Colon (tissue), 2 donors: ENCODE data around the gene UGT1A10.
"Not testable (repeated sequence)": the region's sequence is repeated elsewhere in the genome, so short reads cannot be mapped to it uniquely, and the experiment has no call there.

Experiments
- FAIRE-seq: peaks from 2 replicates; lab custom pipeline; 2012; peaks lifted over from hg19 to GRCh38; lab: Jason Lieb, UNC
- donor health status: control.
- donor health status: control.

UGT1A10 gene

DNA sequence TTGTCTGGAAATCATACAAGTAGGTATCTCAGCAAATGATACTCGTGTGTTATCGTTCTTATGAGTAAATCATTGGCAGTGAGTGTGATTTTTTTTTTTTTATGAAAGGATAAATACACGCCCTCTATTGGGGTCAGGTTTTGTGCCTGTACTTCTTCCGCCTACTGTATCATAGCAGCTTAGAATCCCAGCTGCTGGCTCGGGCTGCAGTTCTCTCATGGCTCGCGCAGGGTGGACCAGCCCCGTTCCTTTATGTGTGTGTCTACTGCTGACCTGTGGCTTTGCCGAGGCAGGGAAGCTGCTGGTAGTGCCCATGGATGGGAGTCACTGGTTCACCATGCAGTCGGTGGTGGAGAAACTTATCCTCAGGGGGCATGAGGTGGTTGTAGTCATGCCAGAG lies at the start of gene UGT1A10:
Gene UGT1A10 (plus strand): TSS at position 143 of the 400 bp plus-strand sequence. CDS start 75 bp downstream, at position 218.
- not testable (repeated sequence) for FAIRE-seq

GRCh38 chr2:233588400-233588799 lies 47.8 kb upstream of the UGT1A10 start:
- no peak for FAIRE-seq

DNA sequence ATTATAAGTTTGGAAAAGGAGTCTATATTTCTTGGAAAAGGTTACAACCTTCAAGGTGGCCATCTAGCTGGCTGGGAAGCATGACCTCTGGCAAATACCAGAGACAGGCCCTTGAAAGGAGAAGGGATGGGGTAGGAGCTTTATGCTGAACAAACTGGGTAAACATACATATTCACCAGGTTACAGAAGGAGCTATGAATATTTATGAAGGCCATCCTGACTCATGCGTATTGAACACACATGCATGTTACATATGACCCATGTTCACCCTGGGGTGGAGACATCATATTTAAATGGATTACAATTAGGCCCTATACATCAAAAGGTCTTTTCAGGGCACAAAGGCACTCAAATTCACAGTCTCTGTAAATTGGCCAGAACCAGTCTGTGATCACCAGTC lies 43.5 kb upstream of the UGT1A10 start:
- not testable (repeated sequence) for FAIRE-seq

DNA sequence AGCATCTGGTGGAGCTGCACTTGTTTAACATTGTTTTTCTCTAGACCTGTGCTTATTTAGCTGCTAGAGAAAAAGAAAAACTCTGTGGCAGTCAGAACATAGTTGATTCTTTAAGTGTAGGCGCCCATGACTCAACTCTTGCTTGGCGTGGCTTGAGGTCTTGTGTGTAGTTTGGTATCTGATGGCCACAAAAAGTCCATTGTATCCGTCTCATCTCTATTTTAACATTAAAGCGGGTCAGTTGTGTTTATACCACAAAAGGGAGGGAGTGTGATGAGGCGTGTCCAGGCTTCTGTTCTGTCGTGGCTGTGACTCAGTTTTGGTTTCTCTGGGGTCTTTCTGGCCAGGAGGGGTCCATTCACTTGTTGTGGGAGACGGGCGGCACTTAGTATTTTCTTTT lies 43.0 kb upstream of the UGT1A10 start:
- no peak for FAIRE-seq

- no peak for FAIRE-seq
Measured at GRCh38 chr2:233597522-233597921, 38.7 kb upstream of the UGT1A10 start.

- no peak for FAIRE-seq
Measured at GRCh38 chr2:233598952-233599351, 37.3 kb upstream of the UGT1A10 start.

GRCh38 chr2:233600386-233600785 lies 35.9 kb upstream of the UGT1A10 start:
- no peak for FAIRE-seq

DNA sequence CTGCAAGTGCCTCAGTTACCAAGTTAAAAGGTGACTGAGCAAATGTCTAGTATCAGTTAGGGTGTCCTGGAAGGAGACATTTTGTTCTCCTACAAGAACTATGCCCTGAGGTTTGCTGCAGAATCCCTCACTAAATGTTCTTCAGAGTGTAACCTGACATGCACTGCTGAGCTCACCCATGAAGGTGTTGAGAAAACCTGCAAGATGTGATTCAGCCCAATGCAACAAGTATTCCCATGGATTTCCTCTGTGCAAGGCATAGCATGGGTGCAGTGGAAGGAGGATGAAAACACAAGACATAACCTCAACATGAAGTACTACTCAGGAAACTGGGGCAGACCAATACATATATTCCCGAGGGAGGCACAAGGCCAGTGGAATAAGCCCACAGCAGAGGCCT lies 34.2 kb upstream of the UGT1A10 start:
- no peak for FAIRE-seq

GRCh38 chr2:233603520-233603919 lies 32.7 kb upstream of the UGT1A10 start:
- no peak for FAIRE-seq

GRCh38 chr2:233604826-233605225 lies 31.4 kb upstream of the UGT1A10 start:
- FAIRE-seq, result no peak

DNA sequence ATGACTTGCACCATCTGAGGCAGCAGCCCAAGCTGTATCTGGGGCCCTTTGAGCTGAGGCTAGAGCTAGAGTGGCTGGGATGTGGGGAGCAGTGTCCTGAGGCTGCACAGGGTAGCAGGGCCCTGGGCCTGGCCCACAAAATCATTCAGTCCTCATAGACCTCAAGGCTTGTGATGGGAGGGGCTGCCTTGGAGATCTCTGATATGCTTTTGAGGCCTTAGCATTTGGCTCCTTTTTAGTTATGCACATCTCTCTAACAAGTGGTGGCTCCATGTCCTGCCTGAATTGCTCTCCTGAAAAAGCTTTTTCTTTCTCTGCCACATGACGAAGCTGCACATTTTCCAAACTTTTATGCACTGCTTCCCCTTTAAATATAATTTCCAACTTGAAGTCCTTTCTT lies 30.6 kb upstream of the UGT1A10 start:
- no peak for FAIRE-seq

DNA sequence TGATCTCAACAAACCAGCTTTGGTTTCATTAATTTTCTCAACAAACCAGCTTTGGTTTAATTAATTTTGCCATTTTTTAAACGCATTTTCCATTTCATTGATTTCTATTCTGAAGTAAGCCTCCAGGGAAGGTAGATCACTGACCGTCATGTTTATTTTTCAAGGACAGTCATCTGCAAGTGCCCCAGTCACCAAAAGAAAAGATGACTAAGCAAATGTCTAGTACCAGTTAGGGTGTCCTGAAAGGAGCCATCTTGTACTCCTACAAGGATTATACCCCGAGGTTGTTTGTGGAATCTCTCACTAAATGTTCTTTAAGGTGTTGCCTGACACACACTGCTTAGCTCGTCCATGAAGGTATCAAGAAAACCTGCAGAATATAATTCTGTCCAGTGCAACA lies 25.0 kb upstream of the UGT1A10 start:
- FAIRE-seq, result no peak

DNA sequence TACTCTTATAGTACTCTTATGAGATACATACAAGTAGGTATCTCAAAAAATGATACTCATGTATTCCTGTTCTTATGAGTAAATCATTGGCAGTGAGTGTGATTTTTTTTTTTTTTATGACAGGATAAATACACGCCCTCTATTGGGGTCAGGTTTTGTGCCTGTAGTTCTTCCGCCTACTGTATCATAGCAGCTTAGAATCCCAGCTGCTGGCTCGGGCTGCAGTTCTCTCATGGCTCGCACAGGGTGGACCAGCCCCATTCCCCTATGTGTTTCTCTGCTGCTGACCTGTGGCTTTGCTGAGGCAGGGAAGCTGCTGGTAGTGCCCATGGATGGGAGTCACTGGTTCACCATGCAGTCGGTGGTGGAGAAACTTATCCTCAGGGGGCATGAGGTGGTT lies 18.8 kb upstream of the UGT1A10 start, which contains the start of gene UGT1A8:
Gene UGT1A8 (plus strand): TSS at position 158 of the 400 bp plus-strand sequence. CDS start 75 bp downstream, at position 233.
- not testable (repeated sequence) for FAIRE-seq

DNA sequence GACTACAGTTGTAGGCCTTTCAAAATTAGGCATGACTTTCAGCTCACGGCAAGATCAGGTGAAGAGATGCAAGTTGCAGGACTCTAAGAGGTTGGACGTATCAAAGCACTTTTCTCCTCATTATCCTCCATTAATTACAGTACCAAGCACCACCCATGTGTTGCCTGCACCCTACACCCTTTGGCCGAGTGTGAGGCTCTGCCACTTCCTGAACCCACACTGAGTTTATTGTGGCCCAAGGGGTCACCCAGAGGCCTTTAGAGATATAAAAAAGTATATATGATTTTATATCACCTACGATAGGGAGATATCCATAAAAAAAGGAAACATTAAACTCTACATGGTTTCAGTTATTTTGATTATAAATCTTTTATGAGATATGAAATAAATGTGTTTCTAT lies 16.0 kb upstream of the UGT1A10 start:
- no peak for FAIRE-seq

DNA sequence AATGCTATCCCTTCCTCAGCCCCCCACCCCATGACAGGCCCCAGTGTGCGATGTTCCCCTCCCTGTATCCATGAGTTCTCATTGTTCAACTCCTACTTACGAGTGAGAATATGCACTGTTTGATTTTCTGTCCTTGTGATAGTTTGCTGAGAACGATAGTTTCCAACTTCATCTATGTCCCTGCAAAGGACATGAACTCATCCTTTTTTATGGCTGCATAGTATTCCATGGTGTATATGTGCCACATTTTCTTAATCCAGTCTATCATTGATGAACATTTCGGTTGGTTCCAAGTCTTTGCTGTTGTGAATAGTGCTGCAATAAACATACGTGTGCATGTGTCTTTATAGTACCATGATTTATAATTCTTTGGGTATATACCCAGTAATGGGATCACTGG lies 14.4 kb upstream of the UGT1A10 start:
- not testable (repeated sequence) for FAIRE-seq

GRCh38 chr2:233627331-233628025 lies 8.8 kb upstream of the UGT1A10 start:
- no peak for FAIRE-seq

GRCh38 chr2:233638836-233639235 lies 2.6 kb downstream of the UGT1A10 start:
- FAIRE-seq, result peak; percentile 86

- FAIRE-seq, result no peak
Measured at GRCh38 chr2:233639860-233640259, 3.6 kb downstream of the UGT1A10 start.

DNA sequence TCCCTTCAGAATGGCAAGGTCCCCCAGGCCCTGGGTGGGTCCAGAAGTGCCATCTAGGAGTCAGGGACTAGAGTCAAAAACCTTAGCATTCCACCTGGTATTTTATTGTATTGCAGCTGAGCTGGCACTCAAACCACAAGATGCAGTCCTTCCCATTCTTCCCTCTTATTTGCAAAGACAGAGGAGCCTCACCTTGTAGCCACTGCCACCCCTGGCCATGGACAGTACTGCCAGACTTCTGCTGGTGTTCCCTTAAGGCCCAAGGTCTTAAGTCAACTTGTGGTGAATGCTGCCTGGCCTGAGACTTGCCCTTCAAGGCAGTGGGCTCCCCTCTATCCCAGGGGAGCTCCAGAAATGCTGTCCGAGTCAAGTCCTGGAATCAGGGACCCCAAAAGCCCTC lies 6.9 kb downstream of the UGT1A10 start:
- no peak for FAIRE-seq

- not testable (repeated sequence) for FAIRE-seq
Measured at GRCh38 chr2:233646033-233646432, 9.8 kb downstream of the UGT1A10 start.

- FAIRE-seq, result no peak
Measured at GRCh38 chr2:233650981-233651380, 14.7 kb downstream of the UGT1A10 start.

GRCh38 chr2:233651430-233651829 lies 15.2 kb downstream of the UGT1A10 start:
- FAIRE-seq, result peak; percentile 80

DNA sequence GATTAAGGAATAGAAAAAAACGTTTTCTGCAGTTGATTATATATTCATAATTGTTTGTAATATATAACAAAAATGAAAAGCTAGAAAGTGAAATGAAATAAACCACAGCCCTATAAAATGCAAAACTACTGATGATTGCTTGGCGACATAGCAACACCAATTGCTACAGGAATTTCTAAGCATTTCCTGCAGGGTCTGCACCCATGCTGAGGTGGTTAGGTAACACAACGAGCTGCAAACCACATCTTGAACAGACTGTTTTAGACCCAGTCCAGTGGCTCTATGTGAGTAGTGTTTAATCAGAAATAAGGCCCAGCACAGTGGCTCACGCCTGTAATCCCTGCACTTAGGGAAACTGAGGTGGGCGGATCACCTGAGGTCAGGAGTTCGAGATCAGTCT lies 18.3 kb downstream of the UGT1A10 start:
- no peak for FAIRE-seq

GRCh38 chr2:233655043-233655442 lies 18.8 kb downstream of the UGT1A10 start:
- FAIRE-seq, result no peak
